Neuronal stem cell (in vitro differentiated cells): ENCODE results near the gene SPTBN5.
A peak's percentile ranks its signal among the peaks of the same experiment; 100 is the strongest.

Experiments
- DNase-seq: peaks from one replicate; pipeline ENCODE4 v3.0.0-alpha.2; 2013; ENCODE audit warnings: low spot score
- H2AFZ ChIP-seq: one replicate; pipeline ENCODE4 v1.6.1; 2013; ENCODE audit warnings: mild to moderate bottlenecking, low read length, inconsistent platforms
- H2AK5ac ChIP-seq: 2 replicates; pipeline ENCODE4 v1.6.1; 2013; ENCODE audit warnings: low read depth, mild to moderate bottlenecking, inconsistent platforms, low read length, moderate library complexity, mixed read lengths
- H2BK120ac ChIP-seq: 2 replicates; pipeline ENCODE4 v1.6.1; 2013; ENCODE audit warnings: low read depth, mild to moderate bottlenecking, inconsistent platforms, low read length, moderate library complexity, mixed read lengths
- H2BK12ac ChIP-seq: one replicate; pipeline ENCODE4 v1.6.1; 2013; ENCODE audit warnings: low read length, inconsistent platforms
- H2BK15ac ChIP-seq: 2 replicates; pipeline ENCODE4 v1.6.1; 2013; ENCODE audit warnings: mild to moderate bottlenecking, low read length, inconsistent platforms, mixed read lengths
- H2BK5ac ChIP-seq: one replicate; pipeline ENCODE4 v1.6.1; 2013; ENCODE audit warnings: inconsistent platforms, mild to moderate bottlenecking, low read length, moderate library complexity
- H3K14ac ChIP-seq: one replicate; pipeline ENCODE4 v1.6.1; 2013; ENCODE audit warnings: low read length, inconsistent platforms
- H3K18ac ChIP-seq: 2 replicates; pipeline ENCODE4 v1.6.1; 2013; ENCODE audit warnings: low read length, inconsistent platforms
- H3K23ac ChIP-seq: 2 replicates; pipeline ENCODE4 v1.6.1; 2013; ENCODE audit warnings: low read depth, mild to moderate bottlenecking, mixed read lengths, low read length, inconsistent platforms; ENCODE audit not compliant: poor library complexity
- H3K27ac ChIP-seq: replicated peaks from 3 replicates; pipeline ENCODE4 v1.5.1; 2013; ENCODE audit warnings: low read length, inconsistent platforms
- H3K27me3 ChIP-seq, 3 experiments: 2 replicates each; pipeline ENCODE4 v1.6.1; 2013; ENCODE audit warnings: low read length in 3 of 3, mild to moderate bottlenecking in 2 of 3, inconsistent platforms in 1 of 3, low read depth in 1 of 3, mixed read lengths in 1 of 3, moderate library complexity in 1 of 3; ENCODE audit not compliant: control insufficient read depth in 3 of 3, insufficient read depth in 3 of 3
- H3K36me3 ChIP-seq, 2 donors: replicated peaks in 1 of 2; 2 replicates each; pipeline ENCODE4 v1.6.1; 2013; ENCODE audit warnings: low read length in 2 of 2; ENCODE audit not compliant: control insufficient read depth in 2 of 2, insufficient read depth in 2 of 2
- H3K4ac ChIP-seq: 2 replicates; pipeline ENCODE4 v1.6.1; 2013; ENCODE audit warnings: inconsistent platforms, mild to moderate bottlenecking, low read length, moderate library complexity
- H3K4me1 ChIP-seq, 2 donors: 1 replicate in 1 of 2; 2 replicates in 1 of 2; pipeline ENCODE4 v1.6.1; 2013; ENCODE audit warnings: low read length in 2 of 2, low read depth in 1 of 2; ENCODE audit not compliant: control insufficient read depth in 2 of 2, insufficient read depth in 1 of 2
- H3K4me2 ChIP-seq: one replicate; pipeline ENCODE4 v1.6.1; 2013; ENCODE audit warnings: mild to moderate bottlenecking, low read length, inconsistent platforms; ENCODE audit not compliant: insufficient read depth, poor library complexity, severe bottlenecking
- H3K4me3 ChIP-seq, 2 donors: 2 replicates each; pipeline ENCODE4 v1.5.1; 2013; ENCODE audit warnings: low read length in 2 of 2, mild to moderate bottlenecking in 2 of 2, inconsistent platforms in 1 of 2, moderate library complexity in 1 of 2
- H3K79me1 ChIP-seq: one replicate; pipeline ENCODE4 v1.6.1; 2013; ENCODE audit warnings: low read depth, mild to moderate bottlenecking, inconsistent platforms, low read length, moderate library complexity
- H3K9ac ChIP-seq: one replicate; pipeline ENCODE4 v1.6.1; 2013; ENCODE audit warnings: mild to moderate bottlenecking, low read depth, low read length, inconsistent platforms; ENCODE audit not compliant: poor library complexity
- H3K9me3 ChIP-seq, 2 donors: replicated peaks in 1 of 2; 2 replicates each; pipeline versions ENCODE3 to v1.6.1; 2013; ENCODE audit warnings: low read length in 2 of 2, mild to moderate bottlenecking in 2 of 2, inconsistent platforms in 1 of 2, low read depth in 1 of 2, mixed read lengths in 1 of 2, moderate library complexity in 1 of 2; ENCODE audit not compliant: control insufficient read depth in 2 of 2, insufficient read depth in 1 of 2
- H4K8ac ChIP-seq: one replicate; pipeline ENCODE4 v1.6.1; 2013; ENCODE audit warnings: low read depth, mild to moderate bottlenecking, inconsistent platforms, low read length, moderate library complexity
- H4K91ac ChIP-seq: one replicate; pipeline ENCODE4 v1.6.1; 2013; ENCODE audit warnings: low read length, low read depth, mild to moderate bottlenecking, inconsistent platforms; ENCODE audit not compliant: poor library complexity
- WGBS, 2 donors: extraction: QIAGEN DNeasy Blood & Tissue Kit; methylation state at CpG; one replicate each; pipeline ENCODE4 v1.1.7; 2013; ENCODE audit warnings: missing lambda C conversion rate in 2 of 2, mixed read lengths in 1 of 2; ENCODE audit not compliant: insufficient read length in 2 of 2, insufficient replicate concordance in 1 of 2; ENCODE audit errors: extremely low coverage in 2 of 2; 5-methylcytosine and 5-hydroxymethylcytosine counted together

The SPTBN5 gene

DNA sequence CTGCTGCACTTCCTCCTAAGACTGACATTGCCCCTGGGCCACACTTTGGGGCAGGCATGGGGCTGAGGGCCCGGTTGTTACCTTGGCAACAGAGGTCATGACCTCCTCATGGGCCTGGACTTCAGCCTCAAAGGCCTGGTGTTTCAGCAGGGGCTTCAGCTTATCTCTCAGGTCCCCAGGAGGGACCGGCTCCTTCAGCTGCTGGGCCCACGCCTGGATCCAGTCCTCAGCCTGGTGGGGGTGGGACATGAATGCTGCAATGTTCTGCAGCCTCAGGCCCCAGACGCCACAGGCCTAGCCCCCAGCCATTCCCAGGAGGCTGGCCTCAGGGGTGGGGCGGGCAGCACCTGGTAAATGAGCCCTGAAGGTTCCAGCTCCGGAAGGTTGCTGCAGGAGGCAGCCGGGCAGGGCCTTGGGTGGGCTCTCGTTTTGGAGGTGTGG is 27.6 kb downstream of the SPTBN5 start:
- Histone ChIP-seq H4K8ac (peak overlapping the region; percentile 85), H3K23ac (peak overlapping the region; percentile 1), H2BK120ac (peak overlapping the region; percentile 35), H3K27me3 (peaks cover 0 to 3% (median 0%) of the 10 kb centered on the region in 3 experiments), H3K36me3 (no peaks in the 10 kb centered on the region), H2AFZ (peak overlapping the region; percentile 81), H3K79me1 (no peaks in the 10 kb centered on the region), H2BK15ac (peak overlapping the region; percentile 97), H3K4ac (peak overlapping the region; percentile 78), H2BK5ac (peak overlapping the region; percentile 79), H3K9ac (no peak overlapping the region), H3K27ac (peak overlapping the region; percentile 24), H2AK5ac (peak overlapping the region; percentile 88), H3K18ac (peak overlapping the region; percentile 91), H3K14ac (peak overlapping the region; percentile 84), H2BK12ac (no peak overlapping the region), H3K9me3 (peaks cover 0 to under 1% of the 10 kb centered on the region in 2 donors), H4K91ac (no peak overlapping the region), H3K4me2 (no peak overlapping the region), H3K4me1 (peaks cover 17 to 32% of the 10 kb centered on the region in 2 donors), H3K4me3 (no peak overlapping the region)
- no CpG with 5 or more reads among the region's 8 CpGs for WGBS, 2 donors
- peak; percentile 52 for DNase-seq

DNA sequence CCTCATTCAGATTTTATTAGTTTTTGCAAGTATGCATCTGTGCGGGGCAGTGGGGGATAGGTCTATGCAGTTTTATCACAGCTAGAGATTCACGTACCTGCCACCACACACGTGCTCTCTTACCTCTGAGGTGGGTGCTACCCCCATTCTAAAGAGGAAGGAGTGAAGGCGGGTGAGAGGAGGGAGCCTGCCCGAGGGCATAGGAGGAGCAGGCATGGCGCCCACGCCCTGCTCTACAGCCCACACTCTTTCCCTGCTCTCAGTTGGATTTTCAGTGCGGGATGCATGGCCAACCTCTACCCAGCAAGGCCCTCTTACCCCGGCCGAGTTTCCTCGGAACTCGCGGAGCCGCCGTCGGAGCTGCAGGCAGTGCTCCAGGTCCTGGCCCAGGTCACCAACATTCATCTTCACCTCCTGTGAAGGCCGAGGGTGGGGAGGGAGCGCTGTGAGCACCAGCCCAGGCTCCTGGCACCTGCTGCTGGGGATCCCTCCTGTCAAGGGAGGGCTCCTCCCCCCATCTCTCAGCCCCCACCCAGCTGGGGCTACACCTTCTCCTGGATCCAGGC is 28.3 kb downstream of the SPTBN5 start:
- WGBS, 2 donors: no CpG with 5 or more reads among the region's 18 CpGs
- H3K4ac ChIP-seq: no peak overlapping the region

GRCh38 chr15:41862515-41863116 is 31.2 kb downstream of the SPTBN5 start:
- Histone ChIP-seq H3K9me3 (peaks cover 0 to 3% of the 10 kb centered on the region in 2 donors), H4K8ac (peak overlapping the region; percentile 73), H3K9ac (peak overlapping the region; percentile 3), H3K14ac (peak overlapping the region; percentile 67), H3K18ac (peak overlapping the region; percentile 79), H3K4me3 (no peak overlapping the region), H3K27ac (no peak overlapping the region), H2BK5ac (peak overlapping the region; percentile 32), H2AFZ (peak overlapping the region; percentile 26), H3K4me1 (peaks cover 20 to 29% of the 10 kb centered on the region in 2 donors), H2BK15ac (peak overlapping the region; percentile 10), H3K4ac (no peak overlapping the region), H4K91ac (no peak overlapping the region), H3K23ac (peak overlapping the region; percentile 81), H2AK5ac (peak overlapping the region; percentile 59), H3K36me3 (no peaks in the 10 kb centered on the region), H2BK120ac (no peak overlapping the region), H3K4me2 (no peak overlapping the region), H2BK12ac (no peak overlapping the region), H3K79me1 (no peaks in the 10 kb centered on the region), H3K27me3 (no peaks in the 10 kb centered on the region)
- DNase-seq: no peak
- no CpG with 5 or more reads among the region's 19 CpGs for WGBS, 2 donors

More for the DNA sequence above, 28.3 kb downstream of the SPTBN5 start:
- Histone ChIP-seq H4K8ac (peak overlapping the region; percentile 85), H2BK120ac (peak overlapping the region; percentile 35), H2BK5ac (peak overlapping the region; percentile 56), H4K91ac (peak overlapping the region; percentile 53), H2BK15ac (peak overlapping the region; percentile 97), H2AFZ (peak overlapping the region; percentile 81), H3K79me1 (no peaks in the 10 kb centered on the region), H3K9ac (no peak overlapping the region), H3K4me3 (no peak overlapping the region), H3K4me1 (peaks cover 16 to 31% of the 10 kb centered on the region in 2 donors), H3K9me3 (peaks cover 0 to 3% of the 10 kb centered on the region in 2 donors), H2BK12ac (no peak overlapping the region), H3K14ac (no peak overlapping the region), H3K27ac (no peak overlapping the region), H3K23ac (no peak overlapping the region), H2AK5ac (peak overlapping the region; percentile 88), H3K4me2 (no peak overlapping the region), H3K18ac (peak overlapping the region; percentile 91), H3K36me3 (no peaks in the 10 kb centered on the region), H3K27me3 (peaks cover 0 to 3% (median 0%) of the 10 kb centered on the region in 3 experiments)
- DNase-seq: no peak

DNA sequence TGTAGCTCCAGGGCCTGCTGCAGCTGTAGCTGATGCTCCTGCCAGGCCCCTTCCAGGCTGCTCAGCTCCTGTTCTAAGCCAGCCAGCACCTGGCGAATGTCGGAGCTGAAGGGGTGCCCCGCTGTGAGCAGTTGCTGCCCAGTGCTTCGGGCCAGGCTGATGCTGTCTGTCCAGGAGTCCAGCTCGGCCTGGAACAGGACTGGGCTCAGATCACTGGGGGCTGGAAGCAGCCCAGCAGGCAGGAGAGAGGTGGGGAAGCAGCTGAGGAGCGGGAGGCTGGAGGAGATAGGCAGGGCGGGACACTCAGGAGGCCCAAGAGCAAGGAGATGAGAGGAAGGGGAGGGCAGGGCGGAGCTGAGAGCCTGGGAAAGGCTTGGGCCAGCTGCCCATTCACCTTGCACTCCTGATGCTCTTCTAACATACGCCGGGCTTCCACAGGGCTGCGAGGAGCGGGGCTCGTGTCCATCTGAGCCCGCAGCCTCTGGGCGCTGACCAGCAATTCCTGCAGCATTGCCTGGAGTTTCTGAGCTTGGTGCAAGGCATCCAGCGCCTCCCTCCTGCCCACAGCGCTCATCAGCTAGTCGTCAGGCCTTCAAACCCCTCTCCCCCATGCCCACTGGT is 32.0 kb downstream of the SPTBN5 start:
- no peaks in the 10 kb centered on the region for H3K27me3 ChIP-seq
- no peak overlapping the region for H3K23ac ChIP-seq
- peak overlapping the region; percentile 93 for H2BK12ac ChIP-seq
- peaks cover 20 to 24% of the 10 kb centered on the region in 2 donors for H3K4me1 ChIP-seq
- H3K4ac ChIP-seq: no peak overlapping the region
- H3K9me3 ChIP-seq: peaks cover 0 to 3% of the 10 kb centered on the region in 2 donors
- H2BK15ac ChIP-seq: no peak overlapping the region
- no peak overlapping the region for H3K4me2 ChIP-seq
- H2BK5ac ChIP-seq: peak overlapping the region; percentile 32
- peak overlapping the region; percentile 59 for H2AK5ac ChIP-seq
- no peak overlapping the region for H3K27ac ChIP-seq
- no peaks in the 10 kb centered on the region for H3K36me3 ChIP-seq
- peak overlapping the region; percentile 68 for H3K18ac ChIP-seq
- H3K4me3 ChIP-seq: no peak overlapping the region
- no peaks in the 10 kb centered on the region for H3K79me1 ChIP-seq
- DNase-seq: no peak
- no CpG with 5 or more reads among the region's 18 CpGs for WGBS, 2 donors
- no peak overlapping the region for H4K8ac ChIP-seq
- H2BK120ac ChIP-seq: no peak overlapping the region
- no peak overlapping the region for H4K91ac ChIP-seq
- no peak overlapping the region for H3K9ac ChIP-seq
- H2AFZ ChIP-seq: peak overlapping the region; percentile 26
- H3K14ac ChIP-seq: peak overlapping the region; percentile 67
